Right cardiac atrium (tissue), 5 donors: ENCODE results near the gene SAMD1. TPM values are rescaled to one million over a fixed set of nuclear protein-coding genes. Genes with fewer than 3 reads are reported as not detected.

Experiments
- ATAC-seq, 2 donors: fragments of 200-7000 bp; cut with Tn5 transposase; one replicate each; pipeline versions ENCODE4 v1.8.0 to v1.9.1; 2020; ENCODE audit warnings: moderate library complexity in 2 of 2, mild to moderate bottlenecking in 1 of 2
- DNase-seq, 3 donors: peaks; one replicate each; pipeline ENCODE4 v3.0.0-alpha.2; 2020
- H3K27ac ChIP-seq: one replicate; pipeline ENCODE4 v1.5.1; 2013; ENCODE audit warnings: mild to moderate bottlenecking, low read length, control low read depth, moderate library complexity
- H3K27me3 ChIP-seq: one replicate; pipeline ENCODE4 v1.6.1; 2013; ENCODE audit not compliant: control insufficient read depth, insufficient read depth
- H3K4me1 ChIP-seq: one replicate; pipeline ENCODE4 v1.6.1; 2013; ENCODE audit warnings: low read length; ENCODE audit not compliant: control insufficient read depth, insufficient read depth
- H3K4me3 ChIP-seq: one replicate; pipeline ENCODE4 v1.5.1; 2013; ENCODE audit warnings: low read length, control low read depth
- H3K9me3 ChIP-seq: one replicate; pipeline ENCODE4 v1.6.1; 2013; ENCODE audit warnings: low read length; ENCODE audit not compliant: control insufficient read depth
- WGBS: extraction: QIAGEN DNeasy Blood & Tissue Kit; methylation state at CpG from one replicate; pipeline ENCODE4 v1.1.7; 2013; 5-methylcytosine and 5-hydroxymethylcytosine counted together
- intact Hi-C, 4 donors: fragments of 100-400 bp; cut with DNase I; formaldehyde crosslinking; loops; one replicate each; pipeline versions ENCODE4 v1.11.0 to v1.14.0; 2022 to 2023
- polyA plus RNA-seq: library from polyadenylated mRNA; stranded (reverse); fragments of 200-250 nt; gene quantifications from one replicate; pipeline ENCODE4 v1.2.3, GENCODE V29; 2013
- total RNA-seq, 4 donors: library from RNA; stranded (reverse); fragmentation: NEBNext Ultra II Directional; extraction: Animal tissue kit (Norgen Biotek cat#: 25700); gene quantifications; one replicate each; pipeline ENCODE4 v1.2.1, GENCODE V29; 2021
- donor health status: healthy with polysubstance abuse.
- donor health status: DM: no; HTN: yes; CAD: no.
- donor health status: DM: no; HTN: no; CAD: no.
- donor health status: DM: no; HTN: yes; CAD: no; lungs with severe emphysema.
- donor health status: DM: yes; HTN: yes; CAD: no.

Gene SAMD1
- total and polyA plus RNA-seq, 5 donors, result 32.2 to 53.8 (median 40.6) TPM

DNA sequence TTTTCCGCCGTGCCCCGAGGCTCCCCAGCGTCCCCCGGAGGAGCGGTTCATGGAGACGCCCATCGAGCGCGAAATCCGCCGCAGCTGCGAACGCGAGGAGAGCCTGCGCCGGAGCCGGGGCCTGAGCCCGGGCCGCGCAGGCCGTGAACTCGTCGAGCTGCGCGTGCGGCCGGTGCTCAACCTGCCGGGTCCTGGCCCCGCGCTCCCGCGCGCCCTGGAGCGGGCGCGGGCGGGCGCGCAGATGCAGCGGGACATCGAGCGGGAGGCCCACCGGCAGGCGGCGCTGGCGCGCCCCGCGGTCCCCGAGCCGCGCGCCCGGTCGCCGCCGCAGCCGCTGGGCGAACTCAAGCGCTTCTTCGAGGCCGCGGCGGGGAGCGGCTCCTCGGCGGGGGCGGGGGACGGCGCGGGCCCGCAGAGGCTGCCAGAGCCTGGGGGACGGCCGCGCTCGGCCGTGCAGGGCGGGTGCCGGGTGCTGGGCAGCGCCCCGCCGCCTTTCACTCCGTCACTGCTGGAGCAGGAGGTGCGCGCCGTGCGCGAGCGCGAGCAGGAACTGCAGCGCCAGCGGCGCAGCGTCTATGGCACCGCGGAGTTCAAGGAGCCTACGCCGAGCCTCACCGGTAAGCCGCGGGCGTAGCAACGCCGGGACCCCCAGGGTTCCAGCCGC, 17.2 kb downstream of the SAMD1 start:
- peak; percentile 79 to 92 (median 92) for DNase-seq
- H3K4me3 ChIP-seq, result peak overlapping the region; percentile 68
- H3K4me1 ChIP-seq, result peaks cover 2% of the 10 kb centered on the region
- H3K9me3 ChIP-seq, result no peaks in the 10 kb centered on the region
- intact Hi-C loops, result loop anchor here in 3 of 4 donors (2.0 to 5.0 kb wide), 3 partner anchors 44 to 193 kb away; partner anchors contain the start of gene PRKACA (in 1 of the 3)
- H3K27me3 ChIP-seq, result no peaks in the 10 kb centered on the region
- WGBS, result under 1% methylated on average over 106 of the region's 106 CpGs
- peak; percentile 55 to 58 for ATAC-seq
- peak overlapping the region; percentile 84 for H3K27ac ChIP-seq

DNA sequence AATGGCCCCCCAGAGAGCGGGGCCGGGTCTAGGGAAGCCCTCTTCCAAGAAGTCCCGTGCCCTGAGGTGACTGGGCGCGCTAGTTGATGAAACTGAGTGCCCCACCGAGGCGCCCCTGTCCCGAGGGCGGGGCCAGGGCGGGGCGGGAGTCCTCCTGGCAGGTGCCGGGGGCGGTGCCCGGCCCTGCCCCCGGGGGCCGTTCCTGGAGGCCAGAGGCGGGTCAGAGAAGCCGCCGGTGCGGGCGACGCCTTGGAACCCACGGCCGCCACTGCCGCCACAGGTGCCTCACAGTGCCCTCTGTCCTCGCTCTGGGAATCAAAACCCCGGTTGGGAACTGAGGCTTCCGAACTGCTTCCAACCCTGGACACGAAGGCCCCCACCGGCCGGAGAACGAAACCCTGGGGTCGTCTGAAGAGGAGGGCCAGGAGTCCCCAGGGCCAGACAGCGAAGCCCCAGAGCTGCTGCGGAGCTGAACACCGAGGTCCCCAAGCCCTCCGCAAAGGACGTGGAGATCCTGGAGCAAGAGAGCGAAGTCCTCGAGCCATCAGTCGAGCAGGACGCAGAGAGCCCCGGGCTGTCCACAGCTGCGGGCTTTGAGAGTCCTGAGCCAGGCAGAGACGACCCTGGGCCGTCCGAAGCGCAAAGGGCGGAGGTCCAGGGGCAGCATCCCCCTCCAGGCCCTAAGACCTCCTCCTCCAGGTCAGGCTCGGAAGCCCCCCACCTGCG, 17.9 kb downstream of the SAMD1 start, which contains the start of gene MISP3:
TSS of gene MISP3 (plus strand) at position 252 of the 726 bp plus-strand sequence. CDS start 524 bp downstream, outside the sequence.
- intact Hi-C loops, result loop anchor here in 3 of 4 donors (2.0 to 5.0 kb wide), 3 partner anchors 45 to 192 kb away; partner anchors contain the start of gene PRKACA (in 1 of the 3)
- Histone ChIP-seq H3K9me3 (no peaks in the 10 kb centered on the region), H3K4me3 (peak within 1 kb of the TSS; percentile 68), H3K27me3 (no peaks in the 10 kb centered on the region), H3K4me1 (peaks cover 2% of the 10 kb centered on the region), H3K27ac (peak within 1 kb of the TSS; percentile 84)
- WGBS, result under 1% methylated on average over 51 of the region's 51 CpGs
- ATAC-seq, result peak; percentile 28 to 31
- peak; percentile 53 to 81 (median 81) for DNase-seq

DNA sequence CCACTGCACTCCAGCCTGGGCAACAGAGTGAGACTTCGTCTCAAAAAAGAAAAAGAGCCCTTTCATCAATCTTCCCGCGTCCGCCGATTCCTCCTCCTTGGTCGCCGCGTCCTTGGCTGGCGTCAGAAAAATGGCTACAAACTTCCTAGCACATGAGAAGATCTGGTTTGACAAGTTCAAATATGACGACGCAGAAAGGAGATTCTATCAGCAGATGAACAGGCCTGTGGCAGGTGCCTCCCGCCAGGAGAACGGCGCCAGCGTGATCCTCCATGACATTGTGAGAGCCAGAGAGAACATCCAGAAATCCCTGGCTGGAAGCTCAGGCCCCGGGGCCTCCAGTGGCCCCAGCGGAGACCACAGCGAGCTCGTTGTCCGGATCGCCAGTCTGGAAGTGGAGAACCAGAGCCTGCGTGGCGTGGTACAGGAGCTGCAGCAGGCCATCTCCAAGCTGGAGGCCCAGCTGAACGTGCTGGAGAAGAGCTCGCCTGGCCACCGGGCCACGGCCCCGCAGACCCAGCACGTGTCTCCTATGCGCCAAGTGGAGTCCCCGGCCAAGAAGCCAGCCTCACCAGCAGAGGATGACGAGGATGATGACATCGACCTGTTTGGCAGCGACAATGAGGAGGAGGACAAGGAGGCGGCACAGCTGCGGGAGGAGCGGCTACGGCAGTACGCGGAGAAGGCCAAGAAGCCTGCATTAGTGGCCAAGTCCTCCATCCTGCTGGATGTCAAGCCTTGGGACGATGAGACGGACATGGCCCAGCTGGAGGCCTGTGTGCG, 20.1 kb downstream of the SAMD1 start:
- ATAC-seq (no peak), DNase-seq (peak; percentile 45 to 69 (median 68))
- intact Hi-C loops, result loop anchor here in 2 of 4 donors (5.0 kb wide), 2 partner anchors 47 to 188 kb away; partner anchors contain the start of gene PRKACA (in 1 of the 2)
- H3K9me3 ChIP-seq, result no peaks in the 10 kb centered on the region
- H3K27ac ChIP-seq, result no peak overlapping the region
- WGBS, result 88% methylated on average over 43 of the region's 43 CpGs
- H3K4me3 ChIP-seq, result no peak overlapping the region
- peaks cover 2% of the 10 kb centered on the region for H3K4me1 ChIP-seq
- H3K27me3 ChIP-seq, result no peaks in the 10 kb centered on the region

DNA sequence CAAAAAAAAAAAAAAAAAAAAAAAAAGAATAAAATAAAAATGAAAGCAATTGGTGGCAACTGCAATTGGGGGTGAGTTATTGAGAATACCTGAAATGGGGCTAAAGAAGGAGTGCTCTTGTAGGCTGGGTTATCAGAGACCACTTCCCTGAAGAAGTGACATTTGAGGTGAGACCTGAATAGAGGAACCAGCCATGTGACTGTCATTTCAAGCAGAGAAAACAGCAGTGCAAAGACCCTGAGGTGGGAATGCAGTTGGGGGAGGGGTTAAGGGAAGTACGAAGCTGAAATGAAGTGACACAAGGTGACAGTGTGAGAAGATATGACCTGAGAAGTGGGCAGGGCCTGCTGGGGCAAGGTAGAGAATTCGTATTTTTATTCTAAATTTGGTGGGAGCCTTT, 24.4 kb downstream of the SAMD1 start:
- DNase-seq, result no peak
- intact Hi-C loops, result loop anchor here in 1 of 4 donors (5.0 kb wide), 1 partner anchor 184 kb away; no protein-coding TSS in a partner anchor
- 56% methylated on average over 2 of the region's 2 CpGs for WGBS
- H3K4me1 ChIP-seq, result no peaks in the 10 kb centered on the region
- no peaks in the 10 kb centered on the region for H3K9me3 ChIP-seq
- H3K27me3 ChIP-seq, result no peaks in the 10 kb centered on the region
- no peak overlapping the region for H3K27ac ChIP-seq
- ATAC-seq, result no peak
- H3K4me3 ChIP-seq, result no peak overlapping the region

DNA sequence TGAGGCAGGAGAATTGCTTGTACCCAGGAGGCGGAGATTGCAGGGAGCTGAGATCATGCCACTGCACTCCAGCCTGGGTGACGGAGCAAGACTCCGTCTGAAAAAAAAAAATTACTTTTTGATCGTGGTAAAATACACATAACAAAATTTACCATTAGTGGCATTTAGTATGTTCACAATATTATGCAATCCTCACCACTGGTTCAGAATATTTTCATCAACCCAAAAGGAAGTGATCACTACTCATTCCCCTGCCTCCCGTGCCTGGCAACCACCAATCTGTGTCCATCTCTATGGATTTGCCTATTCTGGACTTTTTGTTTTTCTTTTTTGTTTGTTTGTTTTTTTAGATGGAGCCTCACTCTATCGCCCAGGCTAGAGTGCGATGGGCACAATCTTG, 27.4 kb downstream of the SAMD1 start:
- Histone ChIP-seq H3K4me3 (no peak overlapping the region), H3K27me3 (no peaks in the 10 kb centered on the region), H3K4me1 (no peaks in the 10 kb centered on the region), H3K27ac (no peak overlapping the region), H3K9me3 (no peaks in the 10 kb centered on the region)
- 78% methylated on average over 7 of the region's 7 CpGs for WGBS
- ATAC-seq (no peak), DNase-seq (no peak)
- intact Hi-C loops, result no loop called here

DNA sequence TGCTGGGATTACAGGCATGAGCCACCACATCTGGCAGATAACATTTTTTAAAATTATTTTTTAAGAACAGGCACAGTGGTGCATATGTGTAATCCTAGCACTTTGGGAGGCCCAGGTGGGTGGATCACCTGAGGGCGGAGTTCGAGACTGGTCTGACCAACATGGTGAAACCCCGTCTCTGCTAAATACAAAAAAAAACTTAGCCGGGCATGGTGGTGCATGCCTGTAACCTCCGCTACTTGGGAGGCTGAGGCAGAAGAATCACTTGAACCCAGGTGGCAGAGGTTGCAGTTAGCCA, 28.0 kb downstream of the SAMD1 start:
- H3K4me3 ChIP-seq, result no peak overlapping the region
- no peak overlapping the region for H3K27ac ChIP-seq
- H3K4me1 ChIP-seq, result no peaks in the 10 kb centered on the region
- H3K27me3 ChIP-seq, result no peaks in the 10 kb centered on the region
- ATAC-seq, result no peak
- WGBS, result 91% methylated on average over 5 of the region's 5 CpGs
- DNase-seq, result no peak
- no peaks in the 10 kb centered on the region for H3K9me3 ChIP-seq
- intact Hi-C loops, result no loop called here

DNA sequence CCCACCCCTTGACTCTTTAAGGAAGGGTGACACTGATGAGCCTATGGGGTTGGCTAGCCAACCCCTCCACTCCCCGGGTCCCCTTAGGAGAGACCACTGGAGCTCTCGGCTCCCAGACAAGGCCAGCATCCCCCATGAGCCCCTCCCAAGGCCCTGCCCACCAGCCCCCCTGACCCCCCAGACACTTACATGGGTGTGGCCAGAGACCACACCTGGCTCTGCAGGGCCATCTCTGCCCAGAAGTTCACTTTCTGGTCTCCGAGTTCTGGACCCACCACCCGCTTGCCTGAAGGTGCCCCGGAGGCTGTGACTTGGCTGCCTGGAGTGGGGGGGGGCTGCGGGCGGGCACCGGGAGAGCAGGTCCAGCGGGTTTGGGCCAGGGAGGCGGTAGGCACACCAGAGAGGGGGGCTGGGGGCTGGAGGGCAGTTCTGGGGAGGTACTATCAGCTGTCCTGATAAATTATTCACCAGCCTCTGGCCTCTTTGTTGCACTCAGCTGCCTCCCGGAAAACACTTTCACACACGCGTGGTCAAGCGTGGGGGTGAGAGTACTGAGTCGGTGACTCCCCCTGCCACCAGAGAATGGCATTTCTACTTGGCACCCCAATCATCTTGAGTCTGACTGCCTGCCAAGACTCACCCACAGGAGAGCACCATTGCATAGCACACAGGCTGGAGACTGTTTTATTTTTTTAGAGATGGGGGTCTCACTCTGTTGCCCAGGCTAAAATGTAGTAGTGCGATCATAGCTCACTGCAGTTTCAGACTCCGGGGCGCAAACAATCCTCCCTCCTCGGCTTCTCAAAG, 28.6 kb downstream of the SAMD1 start, which contains the start of gene PALM3:
TSS of gene PALM3 (minus strand) at position 326 of the 807 bp plus-strand sequence. CDS start at position 230, 96 bp downstream.
- intact Hi-C loops, result no loop called here
- no peak within 1 kb of the TSS for H3K27ac ChIP-seq
- no peak for ATAC-seq
- no peaks in the 10 kb centered on the region for H3K4me1 ChIP-seq
- DNase-seq, result no peak
- H3K4me3 ChIP-seq, result no peak within 1 kb of the TSS
- WGBS, result 66% methylated on average over 19 of the region's 19 CpGs
- no peaks in the 10 kb centered on the region for H3K27me3 ChIP-seq
- no peaks in the 10 kb centered on the region for H3K9me3 ChIP-seq

DNA sequence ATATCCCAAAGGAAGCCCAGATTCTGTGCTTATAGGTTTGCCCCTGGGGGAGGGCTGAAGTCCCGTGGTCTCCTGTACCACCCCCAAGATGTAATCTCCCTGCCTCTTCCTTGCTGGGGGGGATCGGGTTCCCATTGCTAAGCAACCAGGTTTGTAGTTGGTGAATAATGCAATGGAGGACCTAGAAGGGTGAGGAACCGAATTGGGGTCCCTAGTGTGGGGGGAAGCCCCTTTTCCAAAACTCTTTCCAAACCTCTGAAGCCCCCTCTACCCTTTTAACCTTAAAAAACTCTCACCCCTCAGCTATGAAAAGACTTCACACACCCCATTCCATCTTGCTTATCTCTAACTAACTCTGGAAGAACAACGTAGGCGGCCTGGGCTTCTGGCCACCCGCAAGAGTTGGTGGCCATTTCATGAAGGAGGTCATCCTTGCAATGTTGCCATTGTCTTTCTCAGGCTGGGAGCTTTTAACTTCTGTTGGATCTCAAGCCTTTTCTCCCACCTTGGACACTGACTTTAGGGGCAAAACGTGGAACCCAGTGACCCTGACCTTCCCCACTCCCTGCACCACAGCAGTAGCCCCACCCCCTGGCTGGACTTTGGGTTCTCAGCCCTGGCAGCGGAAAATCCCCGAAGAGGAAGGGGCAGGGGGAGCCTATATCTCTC, 29.3 kb downstream of the SAMD1 start:
- no peaks in the 10 kb centered on the region for H3K4me1 ChIP-seq
- DNase-seq (no peak), ATAC-seq (no peak)
- WGBS, result 44% methylated on average over 9 of the region's 9 CpGs
- H3K27ac ChIP-seq, result no peak overlapping the region
- no peaks in the 10 kb centered on the region for H3K9me3 ChIP-seq
- intact Hi-C loops, result no loop called here
- no peak overlapping the region for H3K4me3 ChIP-seq
- no peaks in the 10 kb centered on the region for H3K27me3 ChIP-seq

DNA sequence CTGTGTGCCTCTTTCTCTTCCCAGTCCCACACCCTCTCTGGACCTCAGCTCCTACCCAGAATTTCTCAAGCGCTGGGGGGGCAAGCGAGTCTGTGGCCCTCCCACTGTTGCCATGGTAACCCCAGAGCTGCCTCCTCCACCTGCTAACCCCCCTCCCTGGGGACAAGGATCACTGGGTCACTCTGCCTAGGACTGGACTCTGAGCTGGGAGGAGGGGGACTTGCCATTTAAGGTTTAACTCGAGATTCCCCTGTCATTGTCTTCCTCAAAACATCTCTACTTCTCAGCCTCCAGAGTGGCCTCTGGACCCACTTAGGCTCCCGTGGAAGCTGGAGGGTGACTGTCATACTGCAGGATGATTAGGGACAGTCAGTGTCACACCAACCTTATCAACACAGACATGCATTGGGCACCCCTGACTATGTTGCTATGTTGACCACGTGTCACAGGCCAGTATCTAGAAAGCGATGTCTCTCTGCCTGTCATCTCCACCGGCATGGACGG, 30.8 kb downstream of the SAMD1 start:
- Histone ChIP-seq H3K9me3 (no peaks in the 10 kb centered on the region), H3K4me3 (no peak overlapping the region), H3K27ac (no peak overlapping the region), H3K4me1 (no peaks in the 10 kb centered on the region), H3K27me3 (no peaks in the 10 kb centered on the region)
- WGBS, result 48% methylated on average over 8 of the region's 8 CpGs
- DNase-seq (no peak), ATAC-seq (no peak)
- intact Hi-C loops, result no loop called here

DNA sequence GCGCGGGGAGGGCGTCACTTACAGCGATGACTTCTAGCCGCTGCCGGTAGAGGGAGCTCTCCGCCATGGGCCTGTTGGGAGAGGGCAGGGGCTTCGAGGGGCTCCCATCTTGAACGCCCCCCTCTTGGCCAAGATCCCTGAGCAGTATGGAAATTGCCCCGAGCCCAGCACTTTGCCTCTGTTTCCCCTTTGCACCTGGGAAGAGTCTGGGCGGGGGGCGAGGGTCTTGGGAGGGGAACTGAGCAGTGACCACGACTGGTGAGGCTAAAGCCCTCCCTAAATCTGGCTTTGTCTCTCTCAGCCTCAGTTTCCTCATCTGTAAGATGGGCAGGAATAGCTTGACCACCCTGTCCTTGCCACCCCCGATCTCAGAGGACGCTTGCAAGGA, 31.5 kb downstream of the SAMD1 start:
- 18% methylated on average over 15 of the region's 15 CpGs for WGBS
- ATAC-seq (peak in 1 of 2 donors; percentile 14), DNase-seq (peak in 1 of 3 donors; percentile 63)
- intact Hi-C loops, result no loop called here
- no peaks in the 10 kb centered on the region for H3K4me1 ChIP-seq
- H3K4me3 ChIP-seq, result no peak overlapping the region
- no peaks in the 10 kb centered on the region for H3K27me3 ChIP-seq
- H3K27ac ChIP-seq, result no peak overlapping the region
- no peaks in the 10 kb centered on the region for H3K9me3 ChIP-seq
